Measurements from ENCODE around the gene LHPP. TPM values are rescaled to one million over a fixed set of nuclear protein-coding genes. Genes with fewer than 3 reads are reported as not detected.

Gene LHPP
- polyA plus RNA-seq, 2 of the 4 experiments (the other 2 are of a cell fraction), result 14.4 to 18.6 TPM

- FAIRE-seq (no peak), ATAC-seq (no peak), DNase-seq (ENCODE audit: low read depth in 1 of 2, low spot score in 1 of 2) (no peak)
- H3K4me3 ChIP-seq, result no peak overlapping the region
- H3K27ac ChIP-seq, result no peak overlapping the region
- H3K4me2 ChIP-seq, result no peak overlapping the region
- CTCF ChIA-PET, result no interaction called here
- TF ChIP-seq CBX8 (IDR thresholded peaks at IDR 0.05) (no peak), HEYL (CRISPR knock-in tag; IDR thresholded peaks at IDR 0.05) (no peak), FOSB (CRISPR knock-in tag; IDR thresholded peaks at IDR 0.05) (no peak), CHD2 (IDR thresholded peaks at IDR 0.05; ENCODE audit: low read length, partially characterized antibody) (no peak), TFCP2L1 (CRISPR knock-in tag; IDR thresholded peaks at IDR 0.05) (no peak), E2F6 (IDR thresholded peaks at IDR 0.05; ENCODE audit: borderline replicate concordance, low read depth) (no peak), ZC3H11A (IDR thresholded peaks at IDR 0.05) (no peak), JUNB (IDR thresholded peaks at IDR 0.05) (no peak), ESRRA (IDR thresholded peaks at IDR 0.05; ENCODE audit: borderline replicate concordance, low read length) (no peak), NFE2L2 (conservative IDR thresholded peaks at IDR 0.05; ENCODE audit: low read length) (no peak), RARB (CRISPR knock-in tag; IDR thresholded peaks at IDR 0.05) (no peak), BHLHE40 (IDR thresholded peaks at IDR 0.05; ENCODE audit: low read depth, low read length) (no peak), KDM5A (IDR thresholded peaks at IDR 0.05) (no peak), RNF2 (IDR thresholded peaks at IDR 0.05; ENCODE audit: borderline replicate concordance, low read depth) (no peak), MAX (IDR thresholded peaks at IDR 0.05) (no peak)
- TF ChIP-seq, protein P1, sequence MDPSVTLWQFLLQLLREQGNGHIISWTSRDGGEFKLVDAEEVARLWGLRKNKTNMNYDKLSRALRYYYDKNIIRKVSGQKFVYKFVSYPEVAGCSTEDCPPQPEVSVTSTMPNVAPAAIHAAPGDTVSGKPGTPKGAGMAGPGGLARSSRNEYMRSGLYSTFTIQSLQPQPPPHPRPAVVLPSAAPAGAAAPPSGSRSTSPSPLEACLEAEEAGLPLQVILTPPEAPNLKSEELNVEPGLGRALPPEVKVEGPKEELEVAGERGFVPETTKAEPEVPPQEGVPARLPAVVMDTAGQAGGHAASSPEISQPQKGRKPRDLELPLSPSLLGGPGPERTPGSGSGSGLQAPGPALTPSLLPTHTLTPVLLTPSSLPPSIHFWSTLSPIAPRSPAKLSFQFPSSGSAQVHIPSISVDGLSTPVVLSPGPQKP (IDR thresholded peaks at IDR 0.05; ENCODE audit: low read depth, low read length), result no peak
- TF ChIP-seq, protein P2, sequence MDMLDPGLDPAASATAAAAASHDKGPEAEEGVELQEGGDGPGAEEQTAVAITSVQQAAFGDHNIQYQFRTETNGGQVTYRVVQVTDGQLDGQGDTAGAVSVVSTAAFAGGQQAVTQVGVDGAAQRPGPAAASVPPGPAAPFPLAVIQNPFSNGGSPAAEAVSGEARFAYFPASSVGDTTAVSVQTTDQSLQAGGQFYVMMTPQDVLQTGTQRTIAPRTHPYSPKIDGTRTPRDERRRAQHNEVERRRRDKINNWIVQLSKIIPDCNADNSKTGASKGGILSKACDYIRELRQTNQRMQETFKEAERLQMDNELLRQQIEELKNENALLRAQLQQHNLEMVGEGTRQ (IDR thresholded peaks at IDR 0.05), result no peak
- 90% methylated on average over 13 of the region's 13 CpGs for WGBS (ENCODE audit: missing lambda C conversion rate)
- POLR2A ChIA-PET, result no interaction called here
- H3K9me3 ChIP-seq, result no peaks in the 10 kb centered on the region
- H3K4me1 ChIP-seq, result peaks cover 15% of the 10 kb centered on the region
These were observed 189.3 kb downstream of the LHPP start for GRCh38 chr10:124650820-124651401.

- H3K4me1 ChIP-seq, result peaks cover 12% of the 10 kb centered on the region
- POLR2A ChIA-PET, result no interaction called here
These were observed 189.8 kb downstream of the LHPP start for GRCh38 chr10:124651402-124651891.

More at GRCh38 chr10:124651402-124651891, 189.8 kb downstream of the LHPP start:
- no peak for FAIRE-seq
- no peak overlapping the region for H3K4me3 ChIP-seq
- no peak for ATAC-seq
- no peak overlapping the region for H3K27ac ChIP-seq
- TF ChIP-seq HMGXB4 (CRISPR knock-in tag; IDR thresholded peaks at IDR 0.05; ENCODE audit: borderline replicate concordance), result no peak
- no peak for TF ChIP-seq MAX (IDR thresholded peaks at IDR 0.05)
- no peak for TF ChIP-seq JUNB (IDR thresholded peaks at IDR 0.05)
- no peak for TF ChIP-seq BHLHE40 (IDR thresholded peaks at IDR 0.05; ENCODE audit: low read depth, low read length)
- TF ChIP-seq MAZ (IDR thresholded peaks at IDR 0.05; ENCODE audit: borderline replicate concordance, low read depth, low read length), result no peak
- 87% methylated on average over 13 of the region's 14 CpGs for WGBS (ENCODE audit: missing lambda C conversion rate)
- no peak for DNase-seq (ENCODE audit: low read depth in 1 of 2, low spot score in 1 of 2)
- CTCF ChIA-PET, result no interaction called here
- no peak overlapping the region for H3K4me2 ChIP-seq
- H3K9me3 ChIP-seq, result no peaks in the 10 kb centered on the region
